Uterus (tissue), 4 donors: Measurements from ENCODE around the gene USP6. TPM values are rescaled to one million over a fixed set of nuclear protein-coding genes. Genes with fewer than 3 reads are reported as not detected.
"Not testable (repeated sequence)": the region's sequence is repeated elsewhere in the genome, so short reads cannot be mapped to it uniquely, and the experiment has no call there.

Experiments
- DNase-seq, 2 donors: peaks; one replicate each; pipeline ENCODE4 v3.0.0-alpha.2; 2019 to 2020
- H3K27ac ChIP-seq, 2 donors: fragments of 200-600 bp; sonication (generic); 1 replicate in 1 of 2; 2 replicates in 1 of 2; pipeline ENCODE4 v1.5.1; 2016 to 2018
- H3K27me3 ChIP-seq, 2 donors: fragments of 200-600 bp; sonication (generic); one replicate each; pipeline ENCODE4 v1.5.1; 2018 to 2019; ENCODE audit warnings: control low read depth in 1 of 2
- H3K36me3 ChIP-seq, 2 donors: fragments of 200-600 bp; sonication (generic); one replicate each; pipeline ENCODE4 v1.5.1; 2019; ENCODE audit warnings: control low read depth in 1 of 2
- H3K4me1 ChIP-seq, 2 donors: fragments of 200-600 bp; sonication (generic); one replicate each; pipeline ENCODE4 v1.5.1; 2018 to 2019; ENCODE audit warnings: control low read depth in 1 of 2
- H3K4me3 ChIP-seq, 2 donors: fragments of 200-600 bp; sonication (generic); 1 replicate in 1 of 2; 2 replicates in 1 of 2; pipeline ENCODE4 v1.5.1; 2018 to 2019; ENCODE audit warnings: mild to moderate bottlenecking in 1 of 2
- H3K9me3 ChIP-seq, 2 donors: fragments of 200-600 bp; sonication (generic); one replicate each; pipeline ENCODE4 v1.5.1; 2019; ENCODE audit warnings: control low read depth in 1 of 2
- CTCF ChIP-seq, 4 experiments: fragments of 200-600 bp in 2 of 4; fragments of 450-650 bp in 2 of 4; sonication (generic) in 2 of 4; IDR thresholded peaks; one replicate each; pipeline ENCODE4 v1.5.1; 2016 to 2019; ENCODE audit warnings: antibody characterized with exemption in 4 of 4, mild to moderate bottlenecking in 2 of 4, moderate library complexity in 1 of 4
- POLR2A ChIP-seq, 2 donors: fragments of 450-650 bp; IDR thresholded peaks; one replicate each; pipeline ENCODE4 v1.6.1; 2016; ENCODE audit warnings: antibody characterized with exemption in 2 of 2, mild to moderate bottlenecking in 1 of 2, moderate library complexity in 1 of 2
- intact Hi-C: fragments of 100-400 bp; cut with DNase I; formaldehyde crosslinking; loops from one replicate; pipeline ENCODE4 v1.15.1; 2023; ENCODE audit warnings: low total_unique reads
- total RNA-seq, 4 donors: library from RNA; depleted of rRNA in 3 of 4; stranded (reverse); fragments of >200 nt in 3 of 4; gene quantifications; one replicate each; pipeline versions ENCODE4 v1.1.0 to v1.2.4, GENCODE V29; 2014 to 2023
- donor health status: DM: yes; HTN: yes; CAD: no.

The USP6 gene
- total RNA-seq, 4 donors from 2014 or later, result 0.21 to 2.6 (median 0.97) TPM; not detected in 1

GRCh38 chr17:5135131-5135712 is 19.4 kb downstream of the USP6 start:
- DNase-seq, intact Hi-C loops, H3K36me3 ChIP-seq, H3K27me3 ChIP-seq, H3K9me3 ChIP-seq, H3K4me3 ChIP-seq, H3K4me1 ChIP-seq, H3K27ac ChIP-seq: not testable (repeated sequence)

GRCh38 chr17:5135726-5136579 is 20.1 kb downstream of the USP6 start:
- TF ChIP-seq CTCF (IDR thresholded peaks at IDR 0.05) (no peak), POLR2A (IDR thresholded peaks at IDR 0.05) (no peak)
- Histone ChIP-seq H3K9me3 (no peaks in the 10 kb centered on the region), H3K4me1 (no peaks in the 10 kb centered on the region), H3K36me3 (no peaks in the 10 kb centered on the region), H3K27ac (no peak overlapping the region), H3K27me3 (no peaks in the 10 kb centered on the region), H3K4me3 (no peak overlapping the region)
- no peak for DNase-seq
- intact Hi-C loops, result no loop called here

DNA sequence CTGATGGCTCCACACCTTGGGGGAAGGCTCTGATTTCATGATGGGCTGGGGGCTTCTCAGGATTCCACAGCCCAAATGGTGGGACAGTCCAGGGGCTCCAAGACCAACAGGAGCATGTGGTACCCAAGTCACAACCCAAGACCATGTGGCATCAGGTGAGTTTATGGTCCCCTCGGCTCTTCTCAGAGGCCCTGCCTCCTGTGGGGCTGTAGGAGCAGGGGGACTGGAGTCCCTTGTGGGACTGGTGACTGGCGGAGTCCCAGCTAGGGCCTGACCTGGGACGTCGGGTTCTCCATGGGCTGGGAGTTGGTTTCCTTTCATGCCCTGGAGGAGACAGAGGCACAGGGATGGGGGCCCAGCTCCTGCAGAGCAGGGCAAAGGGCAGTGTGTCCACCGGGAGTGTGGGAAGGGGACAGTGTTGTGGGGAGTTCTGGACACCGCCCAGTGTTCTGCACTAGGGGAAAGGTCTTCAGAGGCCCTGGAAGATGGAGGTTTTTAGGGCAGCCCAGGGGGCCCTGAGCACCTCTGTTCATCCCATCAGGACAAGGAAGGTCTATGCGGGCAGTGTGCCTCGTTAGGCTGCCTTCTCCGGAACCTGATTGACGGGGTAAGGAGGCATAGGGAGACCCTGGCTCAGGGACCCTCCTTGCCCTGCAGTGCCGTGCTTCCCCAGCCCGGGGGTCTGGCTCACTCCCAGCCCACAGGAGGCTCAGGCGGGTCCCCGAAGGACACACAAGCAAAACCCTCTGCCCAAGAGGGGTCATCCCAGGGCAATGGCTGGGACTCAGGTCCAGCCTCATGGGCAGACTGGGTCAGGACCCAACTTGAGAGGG is 21.0 kb downstream of the USP6 start:
- intact Hi-C loops, result not testable (repeated sequence)

GRCh38 chr17:5137511-5138197 is 21.8 kb downstream of the USP6 start:
- H3K4me3 ChIP-seq, H3K9me3 ChIP-seq, H3K27ac ChIP-seq, H3K27me3 ChIP-seq, DNase-seq, intact Hi-C loops, H3K4me1 ChIP-seq, H3K36me3 ChIP-seq: not testable (repeated sequence)

More for the DNA sequence above, 21.0 kb downstream of the USP6 start:
- H3K27me3 ChIP-seq, H3K36me3 ChIP-seq, H3K4me1 ChIP-seq, DNase-seq, H3K4me3 ChIP-seq, H3K9me3 ChIP-seq, H3K27ac ChIP-seq: not testable (repeated sequence)

DNA sequence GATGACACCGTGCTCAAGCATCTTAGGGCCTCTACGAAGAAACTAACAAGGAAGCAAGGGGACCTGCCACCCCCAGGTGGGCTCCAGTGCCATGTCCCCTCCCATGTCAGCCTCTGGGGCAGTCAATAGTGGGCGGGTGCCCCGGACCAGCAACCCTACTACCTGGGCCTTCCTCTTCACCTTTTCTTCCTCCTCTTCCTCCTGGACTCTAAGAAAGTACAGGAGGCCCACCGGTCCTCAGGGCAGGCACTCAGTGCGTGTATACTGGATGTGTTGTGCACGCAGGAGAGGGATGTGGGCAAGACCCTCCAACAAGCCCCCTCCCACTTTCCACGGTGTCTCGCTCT is 22.3 kb downstream of the USP6 start:
- H3K27ac ChIP-seq, H3K4me1 ChIP-seq, H3K9me3 ChIP-seq, H3K4me3 ChIP-seq, DNase-seq, H3K36me3 ChIP-seq, H3K27me3 ChIP-seq, intact Hi-C loops: not testable (repeated sequence)

DNA sequence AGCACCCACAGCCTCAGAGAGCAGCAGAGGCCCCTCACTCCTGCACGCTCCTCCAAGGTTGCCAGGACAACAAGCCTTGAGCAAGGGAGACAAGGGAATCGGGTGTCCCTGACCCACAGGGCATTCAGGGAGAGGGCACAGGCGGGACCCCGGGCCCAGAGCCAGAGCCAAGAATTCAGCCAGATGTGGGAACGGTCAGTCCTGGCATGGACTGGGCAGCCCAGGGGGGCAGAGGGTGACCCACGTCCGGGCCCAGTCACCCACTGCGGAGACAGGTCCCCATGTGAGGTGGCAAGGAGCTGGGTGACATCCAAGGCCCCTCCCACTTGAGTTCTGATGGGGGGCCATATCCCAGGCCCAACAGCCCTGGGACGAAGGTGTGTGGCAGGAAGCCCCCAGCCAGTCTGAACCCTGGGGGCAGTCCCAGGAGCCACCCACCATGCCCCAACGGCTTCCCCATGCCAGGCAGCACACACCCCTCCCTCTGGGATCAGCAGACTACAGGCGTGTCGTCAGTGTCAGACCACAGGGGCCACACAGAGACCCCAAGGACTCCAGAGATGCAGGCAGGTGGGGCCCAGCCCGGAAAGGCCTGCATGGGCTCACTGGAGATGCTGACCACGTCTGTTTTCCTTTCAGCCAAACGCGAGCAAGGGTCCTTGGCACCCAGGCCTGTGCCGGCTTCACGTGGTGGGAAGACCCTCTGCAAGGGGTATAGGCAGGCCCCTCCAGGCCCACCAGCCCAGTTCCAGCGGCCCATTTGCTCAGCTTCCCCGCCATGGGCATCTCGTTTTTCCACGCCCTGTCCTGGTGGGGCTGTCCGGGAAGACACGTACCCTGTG is 23.0 kb downstream of the USP6 start:
- no peaks in the 10 kb centered on the region for H3K4me1 ChIP-seq
- no peak for TF ChIP-seq CTCF (IDR thresholded peaks at IDR 0.05)
- no peak for TF ChIP-seq POLR2A (IDR thresholded peaks at IDR 0.05)
- DNase-seq, result no peak
- H3K27ac ChIP-seq, result no peak overlapping the region
- H3K36me3 ChIP-seq, result no peaks in the 10 kb centered on the region
- no peaks in the 10 kb centered on the region for H3K27me3 ChIP-seq
- H3K4me3 ChIP-seq, result no peak overlapping the region
- intact Hi-C loops, result no loop called here
- no peaks in the 10 kb centered on the region for H3K9me3 ChIP-seq
